GM12874 (cell line): ENCODE measurements around the gene GPR52.

ENCODE experiments used
- CTCF ChIP-seq: IDR thresholded peaks from 2 replicates; pipeline ENCODE4 v1.5.1; 2011; ENCODE audit warnings: low read depth, mild to moderate bottlenecking, control low read depth, low read length, moderate library complexity; ENCODE audit not compliant: insufficient read depth

GPR52 gene

GRCh38 chr1:174428739-174429138 is 19.0 kb upstream of the GPR52 start:
- no peak for TF ChIP-seq CTCF

- no peak for TF ChIP-seq CTCF
Observed at GRCh38 chr1:174433451-174433850, 14.3 kb upstream of the GPR52 start.

GRCh38 chr1:174445351-174445750 is 2.4 kb upstream of the GPR52 start:
- no peak for TF ChIP-seq CTCF

GRCh38 chr1:174445817-174446216 is 1.9 kb upstream of the GPR52 start:
- TF ChIP-seq CTCF, result no peak

- no peak for TF ChIP-seq CTCF
Observed at GRCh38 chr1:174448531-174448883, 743 bp downstream of the GPR52 start.

- no peak for TF ChIP-seq CTCF
Observed at GRCh38 chr1:174448974-174449373, 1.2 kb downstream of the GPR52 start.

GRCh38 chr1:174451408-174451807 is 3.6 kb downstream of the GPR52 start:
- no peak for TF ChIP-seq CTCF

- TF ChIP-seq CTCF, result no peak
Observed at GRCh38 chr1:174465855-174466254, 18.1 kb downstream of the GPR52 start.
